Endothelial cell of umbilical vein (primary cell): ENCODE results near the gene NT5DC2. TPM values are rescaled to one million over a fixed set of nuclear protein-coding genes. Genes with fewer than 3 reads are reported as not detected.

ENCODE experiments used
- BruUV-seq: library from RNA; stranded (reverse); fragments of 400-500 nt; replicated peaks from 2 replicates; lab custom pipeline; 2021; lab: Mats Ljungman, UMichigan
- CTCF ChIA-PET: fragments of 300-600, 350-600 bp; sonication (Branson Sonifier 250); formaldehyde crosslinking; loops from one replicate; lab custom pipeline; 2021; ENCODE audit warnings: antibody characterized with exemption, inconsistent platforms; lab: Charles Lee
- POLR2A ChIA-PET: fragments of 300-600, 350-600 bp; sonication (Branson Sonifier 250); formaldehyde crosslinking; loops from one replicate; lab custom pipeline; 2021; ENCODE audit warnings: antibody characterized with exemption, inconsistent platforms; lab: Charles Lee
- DNase-seq: peaks from one replicate; pipeline ENCODE4 v3.0.0-alpha.2; 2011; ENCODE audit warnings: low read depth, low spot score
- FAIRE-seq: peaks from 2 replicates; lab custom pipeline; 2011; peaks lifted over from hg19 to GRCh38; lab: Jason Lieb, UNC
- H2AFZ ChIP-seq: 2 replicates; pipeline ENCODE4 v1.6.0; 2012; ENCODE audit warnings: low read depth, low read length, control low read depth, inconsistent platforms
- H3K27ac ChIP-seq: 2 replicates; pipeline ENCODE4 v1.5.1; 2011; ENCODE audit warnings: low read depth, mild to moderate bottlenecking, control low read depth, low read length, moderate library complexity; ENCODE audit not compliant: insufficient read depth
- H3K27me3 ChIP-seq, 2 experiments: 2 replicates each; pipeline versions ENCODE4 v1.6.0 to v1.6.1; 2011; ENCODE audit warnings: low read length in 2 of 2, mixed read lengths in 1 of 2; ENCODE audit not compliant: control insufficient read depth in 2 of 2, insufficient read depth in 2 of 2
- H3K36me3 ChIP-seq, 2 experiments: 2 replicates in 1 of 2; 3 replicates in 1 of 2; pipeline ENCODE4 v1.5.1; 2011; ENCODE audit warnings: low read length in 2 of 2, mild to moderate bottlenecking in 1 of 2, moderate library complexity in 1 of 2; ENCODE audit not compliant: control insufficient read depth in 2 of 2, insufficient read depth in 2 of 2; ENCODE audit errors: extremely low read depth in 1 of 2
- H3K4me1 ChIP-seq: 3 replicates; pipeline ENCODE4 v1.5.1; 2011; ENCODE audit warnings: mild to moderate bottlenecking, low read length; ENCODE audit not compliant: control insufficient read depth, insufficient read depth; ENCODE audit errors: extremely low read depth
- H3K4me2 ChIP-seq: 2 replicates; pipeline ENCODE4 v1.6.1; 2011; ENCODE audit warnings: low read length, control low read depth, mixed read lengths; ENCODE audit not compliant: insufficient read depth
- H3K4me3 ChIP-seq, 3 experiments: fragments of 200-600 bp in 1 of 3; sonication (generic), shearing (Covaris generic) in 1 of 3; replicated peaks in 1 of 3; 2 replicates each; pipeline ENCODE4 v1.5.1; 2011 to 2016; ENCODE audit warnings: control low read depth in 3 of 3, low read length in 3 of 3, mild to moderate bottlenecking in 2 of 3, inconsistent platforms in 1 of 3, low read depth in 1 of 3, moderate library complexity in 1 of 3; ENCODE audit not compliant: insufficient read depth in 1 of 3
- H3K79me2 ChIP-seq: 2 replicates; pipeline ENCODE4 v1.6.0; 2012; ENCODE audit warnings: low read length, inconsistent platforms; ENCODE audit not compliant: control insufficient read depth, insufficient read depth
- H3K9ac ChIP-seq: replicated peaks from 2 replicates; pipeline ENCODE3; 2011; ENCODE audit warnings: low read length, control low read depth; ENCODE audit not compliant: insufficient read depth; ENCODE audit errors: extremely low read depth
- H3K9me1 ChIP-seq: replicated peaks from 3 replicates; pipeline ENCODE4 v1.6.0; 2011; ENCODE audit warnings: mild to moderate bottlenecking, low read length; ENCODE audit not compliant: control insufficient read depth, insufficient read depth; ENCODE audit errors: extremely low read depth
- H3K9me3 ChIP-seq: replicated peaks from 2 replicates; pipeline ENCODE4 v1.5.1; 2012; ENCODE audit warnings: low read length, inconsistent platforms; ENCODE audit not compliant: control insufficient read depth, insufficient read depth
- H4K20me1 ChIP-seq: replicated peaks from 2 replicates; pipeline ENCODE3; 2011; ENCODE audit warnings: mild to moderate bottlenecking, low read length; ENCODE audit not compliant: control insufficient read depth, insufficient read depth; ENCODE audit errors: extremely low read depth
- CTCF ChIP-seq, 2 donors: IDR thresholded peaks; 1 replicate in 1 of 2; 2 replicates in 1 of 2; pipeline ENCODE4 v1.5.1; 2011; ENCODE audit warnings: low read length in 2 of 2, mild to moderate bottlenecking in 2 of 2, moderate library complexity in 2 of 2, control low read depth in 1 of 2, inconsistent platforms in 1 of 2, low read depth in 1 of 2; ENCODE audit not compliant: insufficient read depth in 1 of 2; ENCODE audit errors: extremely low read depth in 1 of 2
- EZH2 ChIP-seq: IDR thresholded peaks from 2 replicates; pipeline ENCODE4 v1.6.1; 2012; ENCODE audit warnings: borderline replicate concordance, low read depth, mild to moderate bottlenecking, moderate library complexity, low read length, inconsistent platforms; ENCODE audit not compliant: severe bottlenecking
- FOS ChIP-seq: IDR thresholded peaks from 2 replicates; pipeline ENCODE4 v1.6.1; 2011; ENCODE audit warnings: mild to moderate bottlenecking, low read length, moderate library complexity, borderline replicate concordance; ENCODE audit not compliant: insufficient read depth
- GATA2 ChIP-seq: IDR thresholded peaks from 2 replicates; pipeline ENCODE4 v1.7.0; 2011; ENCODE audit warnings: low read depth, mild to moderate bottlenecking, moderate library complexity, mixed read lengths, low read length; ENCODE audit not compliant: insufficient read length, insufficient read depth
- JUN ChIP-seq: IDR thresholded peaks from 2 replicates; pipeline ENCODE4 v1.6.1; 2011; ENCODE audit warnings: borderline replicate concordance, low read depth; ENCODE audit not compliant: insufficient read length, insufficient read depth
- MYC ChIP-seq: IDR thresholded peaks from one replicate; pipeline ENCODE4 v1.6.1; 2011; ENCODE audit warnings: mild to moderate bottlenecking, low read depth, low read length
- POLR2A ChIP-seq: IDR thresholded peaks from 2 replicates; pipeline ENCODE4 v1.6.1; 2012; ENCODE audit warnings: low read depth, mild to moderate bottlenecking, control low read depth, low read length
- POLR2AphosphoS5 ChIP-seq: IDR thresholded peaks from 2 replicates; pipeline ENCODE4 v1.6.1; 2012; ENCODE audit warnings: low read depth, mild to moderate bottlenecking, control low read depth, low read length, moderate library complexity; ENCODE audit not compliant: insufficient read depth
- dilution Hi-C: fragments of 300-500 bp; cut with MboI; formaldehyde crosslinking; loops from one replicate; pipeline ENCODE4 v1.15.0; 2019; ENCODE audit warnings: low sequenced_read_pairs; ENCODE audit not compliant: extremely low pct_ligation_motif_present
- intact Hi-C: fragments of 100-400 bp; cut with micrococcal nuclease; formaldehyde crosslinking; loops from one replicate; pipeline ENCODE4 v1.10.0; 2022
- polyA plus RNA-seq, 4 experiments: library from polyadenylated mRNA; depleted of rRNA in 3 of 4; stranded (reverse) in 3 of 4; unstranded in 1 of 4; fragments of >200 nt; gene quantifications; 2 replicates each; pipeline versions ENCODE4 v1.2.1 to v1.2.3, GENCODE V29; 2011 to 2012; ENCODE audit warnings: missing spikeins in 1 of 4
- total RNA-seq: library from RNA; stranded (reverse); gene quantifications from 2 replicates; pipeline ENCODE4 v1.2.3, GENCODE V29; 2021
- TF ChIP-seq, protein P1 (sequence below): IDR thresholded peaks from 2 replicates; pipeline ENCODE4 v1.6.1; 2011; ENCODE audit not compliant: insufficient read depth, insufficient read length

NT5DC2 gene
- total and polyA plus RNA-seq, 2 donors (not counting 3 experiments of a cell fraction or from before 2014, with no cell fraction given) = 298 to 402 TPM

- no peak overlapping the region for H2AFZ ChIP-seq
- ChIA-PET CTCF (no interaction called here), POLR2A (no interaction called here)
- no peak overlapping the region for H3K9ac ChIP-seq
- H3K4me3 ChIP-seq = no peak overlapping the region
- intact Hi-C loops = no loop called here
- no peaks in the 10 kb centered on the region for H3K79me2 ChIP-seq
- BruUV-seq = no TSS peak
- FAIRE-seq (no peak), DNase-seq (no peak)
- H3K27me3 ChIP-seq = no peaks in the 10 kb centered on the region
- no peaks in the 10 kb centered on the region for H3K9me1 ChIP-seq
- no peak overlapping the region for H3K4me2 ChIP-seq
- no peak for TF ChIP-seq EZH2
- H3K36me3 ChIP-seq = peaks cover 34 to 89% of the 10 kb centered on the region in 2 experiments
- no peaks in the 10 kb centered on the region for H4K20me1 ChIP-seq
- peaks cover 4% of the 10 kb centered on the region for H3K4me1 ChIP-seq
- H3K27ac ChIP-seq = no peak overlapping the region
- H3K9me3 ChIP-seq = no peaks in the 10 kb centered on the region
- dilution Hi-C loops = no loop called here
Observed at GRCh38 chr3:52520141-52520667, 13.5 kb downstream of the NT5DC2 start.

DNA sequence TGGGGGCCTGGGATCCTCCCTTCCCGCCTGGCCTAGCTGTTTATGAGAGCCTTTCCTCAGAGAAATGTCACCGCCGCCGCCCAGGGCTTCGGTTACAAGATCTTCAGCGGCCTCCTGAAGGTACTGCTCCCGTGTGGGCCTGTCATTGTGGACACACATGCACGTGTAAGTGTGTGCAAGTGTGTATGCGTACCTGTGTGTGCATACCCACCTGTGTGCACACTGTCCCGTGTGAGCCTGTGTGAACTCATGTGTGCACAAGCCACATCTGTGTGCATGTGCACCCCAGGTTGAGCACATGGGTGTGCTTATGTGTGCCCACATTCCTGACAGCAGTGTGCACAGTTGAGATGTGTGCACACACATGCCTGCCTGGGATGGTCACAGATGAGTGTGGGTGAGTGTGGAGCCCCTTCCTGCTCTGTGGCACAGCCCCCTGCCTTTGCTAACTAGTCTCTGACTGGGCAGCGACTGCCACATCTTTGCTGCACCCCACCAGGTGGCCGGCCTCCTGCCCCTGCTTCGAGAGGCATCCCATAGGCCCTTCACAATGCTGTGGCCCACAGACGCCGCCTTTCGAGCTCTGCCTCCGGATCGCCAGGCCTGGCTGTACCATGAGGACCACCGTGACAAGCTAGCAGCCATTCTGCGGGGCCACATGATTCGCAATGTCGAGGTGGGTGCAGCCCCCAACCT lies 14.1 kb downstream of the NT5DC2 start:
- H3K36me3 ChIP-seq = peaks cover 32 to 89% of the 10 kb centered on the region in 2 experiments
- H3K4me2 ChIP-seq = no peak overlapping the region
- peaks cover 2% of the 10 kb centered on the region for H3K4me1 ChIP-seq
- no peaks in the 10 kb centered on the region for H3K9me3 ChIP-seq
- CTCF ChIA-PET = no interaction called here
- no peaks in the 10 kb centered on the region for H4K20me1 ChIP-seq
- POLR2A ChIA-PET = no interaction called here
- intact Hi-C loops = no loop called here
- H3K4me3 ChIP-seq = no peak overlapping the region
- H2AFZ ChIP-seq = no peak overlapping the region
- no TSS peak for BruUV-seq
- dilution Hi-C loops = no loop called here
- no peak overlapping the region for H3K9ac ChIP-seq
- H3K79me2 ChIP-seq = no peaks in the 10 kb centered on the region
- no peak for FAIRE-seq
- no peak overlapping the region for H3K27ac ChIP-seq
- H3K27me3 ChIP-seq = no peaks in the 10 kb centered on the region
- H3K9me1 ChIP-seq = no peaks in the 10 kb centered on the region
- TF ChIP-seq CTCF (IDR thresholded peaks at IDR 0.05; ENCODE audit: extremely low read depth in 1 of 2, insufficient read depth in 1 of 2, low read depth in 1 of 2, low read length in 2 of 2) (no peak), POLR2A (no peak), POLR2AphosphoS5 (no peak), GATA2 (no peak), FOS (no peak), MYC (no peak), EZH2 (no peak), JUN (no peak)
- TF ChIP-seq, protein P1, sequence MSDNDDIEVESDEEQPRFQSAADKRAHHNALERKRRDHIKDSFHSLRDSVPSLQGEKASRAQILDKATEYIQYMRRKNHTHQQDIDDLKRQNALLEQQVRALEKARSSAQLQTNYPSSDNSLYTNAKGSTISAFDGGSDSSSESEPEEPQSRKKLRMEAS = no peak
- DNase-seq = no peak
